Colonic mucosa (tissue), 4 donors: ENCODE results near the gene CAV2. TPM values are rescaled to one million over a fixed set of nuclear protein-coding genes. Genes with fewer than 3 reads are reported as not detected.

Experiments used
- DNase-seq: peaks from one replicate; pipeline ENCODE4 v3.0.0-alpha.2; 2020
- H3K27ac ChIP-seq: fragments of 200-600 bp; one replicate; pipeline ENCODE4 v1.8.0; 2021
- H3K27me3 ChIP-seq: fragments of 200-600 bp; one replicate; pipeline ENCODE4 v1.8.0; 2021
- H3K36me3 ChIP-seq: fragments of 200-600 bp; one replicate; pipeline ENCODE4 v1.8.0; 2021
- H3K4me1 ChIP-seq: fragments of 200-600 bp; one replicate; pipeline ENCODE4 v1.8.0; 2021; ENCODE audit warnings: mild to moderate bottlenecking
- H3K4me3 ChIP-seq: fragments of 200-600 bp; one replicate; pipeline ENCODE4 v1.8.0; 2021
- H3K9ac ChIP-seq, 2 donors: one replicate each; pipeline ENCODE4 v1.7.0; 2013; ENCODE audit warnings: control low read depth in 2 of 2, low read depth in 2 of 2, low read length in 2 of 2
- H3K9me3 ChIP-seq: fragments of 200-600 bp; one replicate; pipeline ENCODE4 v1.8.0; 2021
- intact Hi-C: fragments of 100-400 bp; cut with DNase I; formaldehyde crosslinking; loops from one replicate; pipeline ENCODE4 v1.14.1; 2022
- total RNA-seq, 2 donors: library from RNA; stranded (reverse); fragmentation: NEBNext Ultra II Directional in 1 of 2; extraction: Animal tissue kit (Norgen Biotek cat#: 25700) in 1 of 2; gene quantifications; one replicate each; pipeline ENCODE4 v1.2.1, GENCODE V29; 2021
- TF ChIP-seq, protein P1 (sequence below): fragments of 200-600 bp; IDR thresholded peaks from one replicate; pipeline ENCODE4 v1.8.0; 2022; ENCODE audit warnings: antibody characterized with exemption, mild to moderate bottlenecking
- donor health status: healthy.
- donor health status: DM: no; HTN: no; CAD: no.
- donor health status: DM: no; HTN: no; CAD: no.

Gene CAV2
- total RNA-seq, 2 donors from 2014 or later: 4.2 to 22.0 TPM

DNA sequence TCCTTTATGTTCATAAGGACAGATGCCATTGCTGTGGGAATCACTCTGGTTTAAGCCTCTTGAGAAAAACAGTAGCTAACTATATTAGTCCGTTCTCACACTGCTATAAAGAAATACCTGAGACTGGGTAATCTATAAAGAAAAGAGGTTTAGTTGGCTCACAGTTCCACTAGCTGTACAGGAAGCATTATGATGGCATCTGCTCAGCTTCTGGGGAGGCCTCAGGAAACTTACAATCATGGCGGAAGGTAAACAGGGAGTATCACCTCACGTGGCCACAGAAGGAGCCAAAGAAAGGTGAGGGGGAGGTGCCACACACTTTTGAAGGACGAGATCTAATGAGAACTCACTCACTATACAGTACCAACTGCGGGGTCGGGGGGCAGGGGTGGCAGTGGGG, 2.9 kb upstream of the CAV2 start:
- TF ChIP-seq, protein P1, sequence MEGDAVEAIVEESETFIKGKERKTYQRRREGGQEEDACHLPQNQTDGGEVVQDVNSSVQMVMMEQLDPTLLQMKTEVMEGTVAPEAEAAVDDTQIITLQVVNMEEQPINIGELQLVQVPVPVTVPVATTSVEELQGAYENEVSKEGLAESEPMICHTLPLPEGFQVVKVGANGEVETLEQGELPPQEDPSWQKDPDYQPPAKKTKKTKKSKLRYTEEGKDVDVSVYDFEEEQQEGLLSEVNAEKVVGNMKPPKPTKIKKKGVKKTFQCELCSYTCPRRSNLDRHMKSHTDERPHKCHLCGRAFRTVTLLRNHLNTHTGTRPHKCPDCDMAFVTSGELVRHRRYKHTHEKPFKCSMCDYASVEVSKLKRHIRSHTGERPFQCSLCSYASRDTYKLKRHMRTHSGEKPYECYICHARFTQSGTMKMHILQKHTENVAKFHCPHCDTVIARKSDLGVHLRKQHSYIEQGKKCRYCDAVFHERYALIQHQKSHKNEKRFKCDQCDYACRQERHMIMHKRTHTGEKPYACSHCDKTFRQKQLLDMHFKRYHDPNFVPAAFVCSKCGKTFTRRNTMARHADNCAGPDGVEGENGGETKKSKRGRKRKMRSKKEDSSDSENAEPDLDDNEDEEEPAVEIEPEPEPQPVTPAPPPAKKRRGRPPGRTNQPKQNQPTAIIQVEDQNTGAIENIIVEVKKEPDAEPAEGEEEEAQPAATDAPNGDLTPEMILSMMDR: no peak
- H3K27me3 ChIP-seq: no peaks in the 10 kb centered on the region
- intact Hi-C loops: no loop called here
- H3K4me3 ChIP-seq: no peak overlapping the region
- H3K4me1 ChIP-seq: peaks cover 2% of the 10 kb centered on the region
- no peaks in the 10 kb centered on the region for H3K36me3 ChIP-seq
- H3K27ac ChIP-seq: no peak overlapping the region
- no peak overlapping the region for H3K9ac ChIP-seq
- DNase-seq: no peak
- H3K9me3 ChIP-seq: no peaks in the 10 kb centered on the region

DNA sequence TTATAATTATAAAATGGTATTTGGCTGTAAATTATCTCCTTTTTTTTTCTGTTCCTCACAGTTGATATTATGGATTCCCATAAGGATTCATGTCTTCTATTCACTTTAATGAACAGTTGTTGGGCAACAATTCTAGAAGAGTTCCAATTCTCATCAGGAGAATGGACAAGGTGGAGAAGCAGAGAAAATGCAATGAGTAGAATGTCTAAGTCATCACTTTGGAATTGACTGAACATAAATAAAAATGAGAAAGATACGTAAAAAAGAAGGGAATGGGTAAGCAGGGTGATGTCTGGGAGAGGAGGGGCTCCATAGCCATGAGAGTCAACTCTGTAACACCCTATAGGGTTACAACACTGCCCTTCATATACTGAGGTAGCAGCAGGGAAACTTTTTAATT, 1.8 kb upstream of the CAV2 start:
- intact Hi-C loops: no loop called here
- Histone ChIP-seq H3K4me3 (no peak overlapping the region), H3K27ac (no peak overlapping the region), H3K9ac (no peak overlapping the region), H3K27me3 (no peaks in the 10 kb centered on the region), H3K9me3 (no peaks in the 10 kb centered on the region), H3K4me1 (peaks cover 2% of the 10 kb centered on the region), H3K36me3 (no peaks in the 10 kb centered on the region)
- DNase-seq: no peak
- TF ChIP-seq, protein P1: no peak

DNA sequence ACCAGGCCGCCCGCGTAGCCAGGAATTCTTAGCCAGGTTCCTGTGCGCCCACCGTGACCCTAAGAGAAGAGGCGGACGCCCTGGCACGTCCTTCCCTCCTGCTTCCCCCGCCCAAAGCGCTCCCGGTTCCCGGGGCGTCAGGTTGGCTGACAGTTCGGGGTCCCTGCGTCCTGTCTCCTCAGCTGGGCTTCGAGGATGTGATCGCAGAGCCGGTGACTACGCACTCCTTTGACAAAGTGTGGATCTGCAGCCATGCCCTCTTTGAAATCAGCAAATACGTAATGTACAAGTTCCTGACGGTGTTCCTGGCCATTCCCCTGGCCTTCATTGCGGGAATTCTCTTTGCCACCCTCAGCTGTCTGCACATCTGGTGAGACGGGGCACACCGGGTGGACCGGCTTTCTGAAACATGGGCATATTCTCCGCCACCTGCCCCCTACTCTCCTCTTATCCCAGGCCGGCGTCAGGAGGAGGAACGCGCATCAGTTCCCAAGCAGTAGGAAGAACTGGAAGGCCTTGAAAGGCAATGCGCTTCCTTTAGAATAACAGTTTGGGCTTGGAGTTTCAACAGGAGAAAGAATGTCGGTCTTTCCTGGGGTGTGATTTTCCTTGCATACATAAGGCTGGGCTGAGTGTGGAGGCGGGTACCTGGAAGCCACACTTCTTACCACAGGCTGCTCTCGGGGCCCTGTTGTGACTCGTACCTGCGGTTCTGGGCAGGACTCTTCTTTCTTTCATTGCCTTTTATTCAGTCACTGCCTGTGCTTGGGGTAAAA, 728 bp downstream of the CAV2 start:
- H3K4me1 ChIP-seq: peaks cover 2% of the 10 kb centered on the region
- peak overlapping the region; percentile 66 for H3K4me3 ChIP-seq
- H3K9me3 ChIP-seq: no peaks in the 10 kb centered on the region
- no peaks in the 10 kb centered on the region for H3K36me3 ChIP-seq
- H3K9ac ChIP-seq: peak overlapping the region; percentile 65 to 81
- DNase-seq: peak; percentile 26
- TF ChIP-seq, protein P1: no peak
- intact Hi-C loops: no loop called here
- peak overlapping the region; percentile 70 for H3K27ac ChIP-seq
- H3K27me3 ChIP-seq: no peaks in the 10 kb centered on the region

DNA sequence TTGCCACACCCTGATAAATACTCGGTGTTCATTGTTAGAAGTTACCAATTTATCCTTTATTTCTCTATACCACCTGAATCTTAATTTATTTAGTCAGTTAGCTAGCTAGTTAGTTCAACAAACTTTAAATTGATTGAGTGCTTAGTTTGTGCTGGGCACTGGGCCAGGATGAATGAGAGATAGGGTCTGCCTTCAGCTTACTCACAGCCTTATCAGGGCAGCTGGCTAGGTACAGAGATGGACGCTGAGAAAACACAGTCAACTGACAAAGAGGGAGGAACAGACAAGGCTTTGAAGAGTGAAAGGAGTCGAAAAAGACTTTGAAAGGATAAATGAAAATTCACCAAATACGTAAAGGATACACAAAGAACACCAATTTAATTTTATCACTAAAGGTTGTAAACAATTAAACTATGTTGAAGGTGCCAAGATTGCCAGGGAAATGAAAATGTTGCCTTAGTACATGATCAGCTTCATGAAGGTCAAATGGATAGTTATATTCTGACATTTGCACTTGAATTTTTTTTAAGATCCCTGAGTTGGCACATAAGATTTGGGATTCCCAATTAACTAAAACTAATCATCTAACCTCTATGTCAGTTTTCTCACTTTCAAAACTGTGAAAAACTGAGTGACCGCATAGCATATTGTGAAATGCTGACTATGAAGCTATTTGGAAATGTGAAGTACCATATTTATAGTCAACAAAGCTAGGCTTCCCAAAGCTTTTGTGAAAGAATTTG, 2.1 kb downstream of the CAV2 start:
- H3K9ac ChIP-seq: no peak overlapping the region

More for the DNA sequence above, 2.1 kb downstream of the CAV2 start:
- Histone ChIP-seq H3K4me3 (no peak overlapping the region), H3K27ac (peak overlapping the region; percentile 70), H3K36me3 (no peaks in the 10 kb centered on the region), H3K27me3 (no peaks in the 10 kb centered on the region), H3K9me3 (no peaks in the 10 kb centered on the region), H3K4me1 (peaks cover 2% of the 10 kb centered on the region)
- DNase-seq: no peak
- intact Hi-C loops: no loop called here
- TF ChIP-seq, protein P1: no peak
